ENCODE measurements around the gene ICA1L.

ICA1L gene

DNA sequence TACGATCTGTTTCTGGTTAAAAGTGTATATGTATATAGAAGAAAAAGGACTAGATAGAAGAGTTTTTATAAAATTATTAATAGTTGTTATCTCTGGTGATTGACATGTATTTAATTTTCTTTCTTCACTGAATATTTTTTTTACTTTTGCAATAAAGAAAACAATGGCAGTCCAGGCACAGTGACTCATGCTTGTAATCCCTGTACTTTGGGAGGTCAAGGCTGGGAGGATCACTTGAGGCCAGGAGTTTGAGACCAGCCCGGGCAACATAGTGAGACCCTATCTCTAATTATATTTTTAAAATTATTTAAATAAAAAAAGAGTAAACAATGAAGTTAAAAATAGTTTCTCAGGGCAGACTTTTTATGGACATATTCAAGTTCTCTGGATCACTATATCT, 122.1 kb downstream of the ICA1L start:
- H3K79me1 ChIP-seq (ENCODE audit: low read depth, low read length) = no peaks in the 10 kb centered on the region
- no CpG with 5 or more reads among the region's 2 CpGs for WGBS, 2 donors (ENCODE audit: extremely low coverage in 2 of 2, insufficient read length in 2 of 2, insufficient replicate concordance in 1 of 2)

DNA sequence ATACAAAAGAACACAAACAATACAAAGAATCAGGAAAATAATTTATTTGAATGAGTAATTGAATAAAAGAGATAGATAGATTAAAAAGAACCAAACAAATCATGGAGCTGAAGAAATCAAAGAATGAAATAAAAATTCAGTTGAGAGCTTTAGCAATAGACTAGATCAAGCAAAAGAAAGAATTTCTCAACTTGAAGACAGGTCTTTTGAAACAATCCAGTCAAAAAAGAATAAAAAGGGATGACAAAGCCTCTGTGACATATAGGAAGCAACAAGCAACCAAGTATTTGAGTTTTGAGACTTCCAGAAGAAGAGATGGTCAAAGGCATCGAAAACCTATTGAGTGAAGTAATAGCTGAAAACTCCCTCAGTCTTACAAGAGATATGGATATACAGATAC, 128.0 kb downstream of the ICA1L start:
- no peak overlapping the region for H3K27ac ChIP-seq (replicated peaks; ENCODE audit: low read length)
- no peak overlapping the region for H2BK120ac ChIP-seq (ENCODE audit: low read depth, low read length)

More for the DNA sequence above, 122.1 kb downstream of the ICA1L start:
- DNase-seq (ENCODE audit: low spot score) = no peak
- Histone ChIP-seq H3K18ac (ENCODE audit: low read length) (no peak overlapping the region), H3K4ac (ENCODE audit: low read length) (no peak overlapping the region), H3K27me3 (ENCODE audit: control insufficient read depth in 3 of 3, insufficient read depth in 3 of 3, low read depth in 1 of 3, low read length in 3 of 3) (no peaks in the 10 kb centered on the region), H3K4me3 (ENCODE audit: low read length in 2 of 2) (no peak overlapping the region), H2BK12ac (ENCODE audit: low read length) (no peak overlapping the region), H2AFZ (ENCODE audit: low read length) (no peak overlapping the region), H4K91ac (ENCODE audit: low read depth, low read length, poor library complexity) (no peak overlapping the region), H2BK15ac (ENCODE audit: low read length) (no peak overlapping the region), H3K14ac (ENCODE audit: low read length) (no peak overlapping the region), H3K23ac (ENCODE audit: low read depth, low read length, poor library complexity) (no peak overlapping the region), H2BK5ac (ENCODE audit: low read length) (no peak overlapping the region), H3K27ac (replicated peaks; ENCODE audit: low read length) (no peak overlapping the region), H3K4me1 (ENCODE audit: control insufficient read depth in 2 of 2, insufficient read depth in 1 of 2, low read depth in 1 of 2, low read length in 2 of 2) (no peaks in the 10 kb centered on the region), H3K4me2 (ENCODE audit: insufficient read depth, low read length, poor library complexity, severe bottlenecking) (no peak overlapping the region), H2BK120ac (ENCODE audit: low read depth, low read length) (no peak overlapping the region), H4K8ac (ENCODE audit: low read depth, low read length) (no peak overlapping the region), H2AK5ac (ENCODE audit: low read depth, low read length) (no peak overlapping the region), H3K9me3 (replicated peaks in 1 of 2; ENCODE audit: control insufficient read depth in 2 of 2, insufficient read depth in 1 of 2, low read depth in 1 of 2, low read length in 2 of 2) (peaks cover 0 to under 1% of the 10 kb centered on the region in 2 donors), H3K9ac (ENCODE audit: low read depth, low read length, poor library complexity) (no peak overlapping the region), H3K36me3 (replicated peaks in 1 of 2; ENCODE audit: control insufficient read depth in 2 of 2, insufficient read depth in 2 of 2, low read length in 2 of 2) (peaks cover 0 to 4% of the 10 kb centered on the region in 2 donors)

DNA sequence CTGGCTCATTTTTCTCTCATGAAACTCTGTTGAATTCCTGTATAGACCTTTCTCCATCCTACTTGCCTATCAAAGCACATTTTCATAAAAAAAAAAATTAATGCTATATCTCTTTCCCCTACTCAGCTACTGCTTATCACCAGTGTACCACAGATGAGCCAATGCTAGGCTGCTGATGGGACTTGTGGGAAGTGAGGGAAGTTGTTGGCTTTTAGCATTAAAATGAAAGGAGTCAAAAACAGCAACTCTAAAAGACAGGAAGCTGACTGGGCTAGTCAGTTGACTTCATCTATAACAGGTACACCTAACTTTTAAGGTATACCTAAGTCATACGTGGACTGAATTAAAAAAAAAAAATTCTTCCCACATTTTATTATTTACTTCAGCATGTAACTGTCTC, 134.7 kb downstream of the ICA1L start:
- H2BK15ac ChIP-seq (ENCODE audit: low read length) = no peak overlapping the region
- H3K14ac ChIP-seq (ENCODE audit: low read length) = no peak overlapping the region
- no peak for DNase-seq (ENCODE audit: low spot score)
- no peaks in the 10 kb centered on the region for H3K27me3 ChIP-seq (ENCODE audit: control insufficient read depth in 3 of 3, insufficient read depth in 3 of 3, low read depth in 1 of 3, low read length in 3 of 3)
- no peak overlapping the region for H3K4me3 ChIP-seq (ENCODE audit: low read length in 2 of 2)
- H3K9ac ChIP-seq (ENCODE audit: low read depth, low read length, poor library complexity) = no peak overlapping the region
- H3K79me1 ChIP-seq (ENCODE audit: low read depth, low read length) = no peaks in the 10 kb centered on the region
- no peak overlapping the region for H4K91ac ChIP-seq (ENCODE audit: low read depth, low read length, poor library complexity)
- H3K27ac ChIP-seq (replicated peaks; ENCODE audit: low read length) = no peak overlapping the region
- peaks cover 0 to 11% of the 10 kb centered on the region in 2 donors for H3K9me3 ChIP-seq (replicated peaks in 1 of 2; ENCODE audit: control insufficient read depth in 2 of 2, insufficient read depth in 1 of 2, low read depth in 1 of 2, low read length in 2 of 2)
- H3K18ac ChIP-seq (ENCODE audit: low read length) = no peak overlapping the region
- H3K36me3 ChIP-seq (replicated peaks in 1 of 2; ENCODE audit: control insufficient read depth in 2 of 2, insufficient read depth in 2 of 2, low read length in 2 of 2) = peaks cover 2 to 43% of the 10 kb centered on the region in 2 donors
- no peak overlapping the region for H4K8ac ChIP-seq (ENCODE audit: low read depth, low read length)
- WGBS, 2 donors (ENCODE audit: extremely low coverage in 2 of 2, insufficient read length in 2 of 2, insufficient replicate concordance in 1 of 2) = no CpG with 5 or more reads among the region's 1 CpG
- H3K4me2 ChIP-seq (ENCODE audit: insufficient read depth, low read length, poor library complexity, severe bottlenecking) = no peak overlapping the region
- H3K23ac ChIP-seq (ENCODE audit: low read depth, low read length, poor library complexity) = no peak overlapping the region
- no peak overlapping the region for H2BK12ac ChIP-seq (ENCODE audit: low read length)
- no peak overlapping the region for H2BK5ac ChIP-seq (ENCODE audit: low read length)
- no peak overlapping the region for H2BK120ac ChIP-seq (ENCODE audit: low read depth, low read length)
- H2AFZ ChIP-seq (ENCODE audit: low read length) = no peak overlapping the region
- H2AK5ac ChIP-seq (ENCODE audit: low read depth, low read length) = no peak overlapping the region
- H3K4ac ChIP-seq (ENCODE audit: low read length) = no peak overlapping the region
- no peaks in the 10 kb centered on the region for H3K4me1 ChIP-seq (ENCODE audit: control insufficient read depth in 2 of 2, insufficient read depth in 1 of 2, low read depth in 1 of 2, low read length in 2 of 2)

More for the DNA sequence above, 128.0 kb downstream of the ICA1L start:
- Histone ChIP-seq H4K8ac (ENCODE audit: low read depth, low read length) (no peak overlapping the region), H3K4me3 (ENCODE audit: low read length in 2 of 2) (no peak overlapping the region), H2AK5ac (ENCODE audit: low read depth, low read length) (no peak overlapping the region), H3K27me3 (ENCODE audit: control insufficient read depth in 3 of 3, insufficient read depth in 3 of 3, low read depth in 1 of 3, low read length in 3 of 3) (no peaks in the 10 kb centered on the region), H3K14ac (ENCODE audit: low read length) (no peak overlapping the region), H3K4me1 (ENCODE audit: control insufficient read depth in 2 of 2, insufficient read depth in 1 of 2, low read depth in 1 of 2, low read length in 2 of 2) (no peaks in the 10 kb centered on the region), H3K9me3 (replicated peaks in 1 of 2; ENCODE audit: control insufficient read depth in 2 of 2, insufficient read depth in 1 of 2, low read depth in 1 of 2, low read length in 2 of 2) (peaks cover 8 to 25% of the 10 kb centered on the region in 2 donors), H3K4ac (ENCODE audit: low read length) (no peak overlapping the region), H3K23ac (ENCODE audit: low read depth, low read length, poor library complexity) (no peak overlapping the region), H2BK12ac (ENCODE audit: low read length) (no peak overlapping the region), H3K4me2 (ENCODE audit: insufficient read depth, low read length, poor library complexity, severe bottlenecking) (no peak overlapping the region), H3K18ac (ENCODE audit: low read length) (no peak overlapping the region), H2BK5ac (ENCODE audit: low read length) (no peak overlapping the region), H3K36me3 (replicated peaks in 1 of 2; ENCODE audit: control insufficient read depth in 2 of 2, insufficient read depth in 2 of 2, low read length in 2 of 2) (peaks cover 6 to 33% of the 10 kb centered on the region in 2 donors), H2AFZ (ENCODE audit: low read length) (no peak overlapping the region), H4K91ac (ENCODE audit: low read depth, low read length, poor library complexity) (no peak overlapping the region), H2BK15ac (ENCODE audit: low read length) (no peak overlapping the region), H3K79me1 (ENCODE audit: low read depth, low read length) (no peaks in the 10 kb centered on the region), H3K9ac (ENCODE audit: low read depth, low read length, poor library complexity) (no peak overlapping the region)
- DNase-seq (ENCODE audit: low spot score) = no peak
- WGBS, 2 donors (ENCODE audit: extremely low coverage in 2 of 2, insufficient read length in 2 of 2, insufficient replicate concordance in 1 of 2) = no CpG with 5 or more reads among the region's 1 CpG

DNA sequence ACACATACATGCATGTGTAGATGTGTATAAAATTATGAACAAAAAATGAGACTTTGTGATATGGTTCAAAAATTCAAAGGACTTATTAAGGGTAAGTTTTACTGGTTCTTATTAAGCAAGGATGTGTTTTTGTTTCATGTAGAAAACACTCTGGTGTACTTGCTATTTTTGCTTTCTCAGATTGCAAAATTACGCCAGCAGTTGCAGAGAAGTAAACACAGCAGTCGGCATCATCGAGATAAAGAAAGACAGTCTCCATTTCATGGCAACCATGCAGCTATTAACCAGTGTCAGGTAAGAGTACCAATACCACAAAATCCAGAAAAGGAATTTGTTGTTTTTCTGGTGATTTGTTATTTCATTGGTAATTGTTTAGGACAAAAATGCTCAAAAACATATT, 145.5 kb downstream of the ICA1L start:
- Histone ChIP-seq H3K4me3 (ENCODE audit: low read length in 2 of 2) (no peak overlapping the region), H2BK120ac (ENCODE audit: low read depth, low read length) (no peak overlapping the region), H2AFZ (ENCODE audit: low read length) (no peak overlapping the region), H4K8ac (ENCODE audit: low read depth, low read length) (no peak overlapping the region), H3K9ac (ENCODE audit: low read depth, low read length, poor library complexity) (no peak overlapping the region), H3K27ac (replicated peaks; ENCODE audit: low read length) (no peak overlapping the region), H2BK12ac (ENCODE audit: low read length) (no peak overlapping the region), H3K14ac (ENCODE audit: low read length) (no peak overlapping the region), H3K4me2 (ENCODE audit: insufficient read depth, low read length, poor library complexity, severe bottlenecking) (no peak overlapping the region), H3K18ac (ENCODE audit: low read length) (no peak overlapping the region), H3K79me1 (ENCODE audit: low read depth, low read length) (no peaks in the 10 kb centered on the region), H3K4ac (ENCODE audit: low read length) (no peak overlapping the region), H3K4me1 (ENCODE audit: control insufficient read depth in 2 of 2, insufficient read depth in 1 of 2, low read depth in 1 of 2, low read length in 2 of 2) (no peaks in the 10 kb centered on the region), H3K23ac (ENCODE audit: low read depth, low read length, poor library complexity) (no peak overlapping the region), H3K36me3 (replicated peaks in 1 of 2; ENCODE audit: control insufficient read depth in 2 of 2, insufficient read depth in 2 of 2, low read length in 2 of 2) (peaks cover 0 to 62% of the 10 kb centered on the region in 2 donors), H2BK15ac (ENCODE audit: low read length) (no peak overlapping the region), H3K27me3 (ENCODE audit: control insufficient read depth in 3 of 3, insufficient read depth in 3 of 3, low read depth in 1 of 3, low read length in 3 of 3) (no peaks in the 10 kb centered on the region), H3K9me3 (replicated peaks in 1 of 2; ENCODE audit: control insufficient read depth in 2 of 2, insufficient read depth in 1 of 2, low read depth in 1 of 2, low read length in 2 of 2) (peaks cover 0 to 2% of the 10 kb centered on the region in 2 donors), H4K91ac (ENCODE audit: low read depth, low read length, poor library complexity) (no peak overlapping the region), H2BK5ac (ENCODE audit: low read length) (no peak overlapping the region), H2AK5ac (ENCODE audit: low read depth, low read length) (no peak overlapping the region)
- no CpG with 5 or more reads among the region's 3 CpGs for WGBS, 2 donors (ENCODE audit: extremely low coverage in 2 of 2, insufficient read length in 2 of 2, insufficient replicate concordance in 1 of 2)
- no peak for DNase-seq (ENCODE audit: low spot score)
